Hepatocyte (in vitro differentiated cells): ENCODE measurements around the gene LRRC75B. TPM values are rescaled to one million over a fixed set of nuclear protein-coding genes. Genes with fewer than 3 reads are reported as not detected.
A peak's percentile ranks its signal among the peaks of the same experiment; 100 is the strongest.
"Not testable (repeated sequence)": the region's sequence is repeated elsewhere in the genome, so short reads cannot be mapped to it uniquely, and the experiment has no call there.

Experiments used
- DNase-seq: peaks from one replicate; pipeline ENCODE4 v3.0.0-alpha.2; 2016; ENCODE audit warnings: low spot score
- H2AFZ ChIP-seq: fragments of 200-600 bp; sonication (generic); 2 replicates; pipeline ENCODE4 v1.6.0; 2016; ENCODE audit warnings: antibody characterized with exemption, mild to moderate bottlenecking
- H3K27ac ChIP-seq: fragments of 200-600 bp; sonication (generic); 2 replicates; pipeline ENCODE4 v1.5.1; 2016; ENCODE audit warnings: mild to moderate bottlenecking
- H3K27me3 ChIP-seq: fragments of 200-600 bp; sonication (generic); 2 replicates; pipeline ENCODE4 v1.6.1; 2016
- H3K36me3 ChIP-seq: fragments of 200-600 bp; sonication (generic); replicated peaks from 2 replicates; pipeline ENCODE4 v1.5.1; 2016; ENCODE audit warnings: low read depth; ENCODE audit not compliant: insufficient read depth
- H3K4me1 ChIP-seq: fragments of 200-600 bp; sonication (generic); 2 replicates; pipeline ENCODE4 v1.5.1; 2016; ENCODE audit warnings: mild to moderate bottlenecking, moderate library complexity; ENCODE audit not compliant: insufficient read depth
- H3K4me2 ChIP-seq: fragments of 200-600 bp; sonication (generic); 2 replicates; pipeline ENCODE4 v1.6.0; 2016
- H3K4me3 ChIP-seq: fragments of 200-600 bp; sonication (generic); 2 replicates; pipeline ENCODE4 v1.5.1; 2016; ENCODE audit warnings: mild to moderate bottlenecking
- H3K79me2 ChIP-seq: fragments of 200-600 bp; sonication (generic); 2 replicates; pipeline ENCODE4 v1.6.0; 2017; ENCODE audit warnings: mild to moderate bottlenecking
- H3K9me2 ChIP-seq: fragments of 200-600 bp; sonication (generic); replicated peaks from 2 replicates; pipeline ENCODE4 v1.6.0; 2017; ENCODE audit warnings: mild to moderate bottlenecking; ENCODE audit not compliant: insufficient read depth
- H3K9me3 ChIP-seq: fragments of 200-600 bp; sonication (generic); 2 replicates; pipeline ENCODE4 v1.5.1; 2016; ENCODE audit warnings: low read depth, mild to moderate bottlenecking
- H4K20me1 ChIP-seq: fragments of 200-600 bp; sonication (generic); 2 replicates; pipeline ENCODE4 v1.6.0; 2016; ENCODE audit warnings: mild to moderate bottlenecking; ENCODE audit not compliant: insufficient read depth, poor library complexity, severe bottlenecking
- WGBS: methylation state at CpG from one replicate; pipeline ENCODE4 v1.1.6; 2016; ENCODE audit warnings: low lambda C conversion rate; ENCODE audit errors: missing lambda C conversion rate; 5-methylcytosine and 5-hydroxymethylcytosine counted together
- polyA plus RNA-seq: library from polyadenylated mRNA; unstranded; fragments of >200 nt; fragmentation: Nextera tagmentation; extraction: Ambion mirVana; gene quantifications from 2 replicates; pipeline ENCODE4 v1.2.1, GENCODE V29; 2016
- total RNA-seq: library from RNA; depleted of rRNA; stranded (reverse); fragments of >200 nt; gene quantifications from 2 replicates; pipeline ENCODE4 v1.2.3, GENCODE V29; 2014
- TF ChIP-seq, protein P1 (sequence below): fragments of 200-600 bp; sonication (generic); IDR thresholded peaks from 2 replicates; pipeline ENCODE4 v1.5.1; 2016; ENCODE audit warnings: antibody characterized with exemption, mild to moderate bottlenecking; ENCODE audit not compliant: poor library complexity

The LRRC75B gene
- total and polyA plus RNA-seq, 2 experiments from 2014 or later, result 19.5 to 34.5 TPM

DNA sequence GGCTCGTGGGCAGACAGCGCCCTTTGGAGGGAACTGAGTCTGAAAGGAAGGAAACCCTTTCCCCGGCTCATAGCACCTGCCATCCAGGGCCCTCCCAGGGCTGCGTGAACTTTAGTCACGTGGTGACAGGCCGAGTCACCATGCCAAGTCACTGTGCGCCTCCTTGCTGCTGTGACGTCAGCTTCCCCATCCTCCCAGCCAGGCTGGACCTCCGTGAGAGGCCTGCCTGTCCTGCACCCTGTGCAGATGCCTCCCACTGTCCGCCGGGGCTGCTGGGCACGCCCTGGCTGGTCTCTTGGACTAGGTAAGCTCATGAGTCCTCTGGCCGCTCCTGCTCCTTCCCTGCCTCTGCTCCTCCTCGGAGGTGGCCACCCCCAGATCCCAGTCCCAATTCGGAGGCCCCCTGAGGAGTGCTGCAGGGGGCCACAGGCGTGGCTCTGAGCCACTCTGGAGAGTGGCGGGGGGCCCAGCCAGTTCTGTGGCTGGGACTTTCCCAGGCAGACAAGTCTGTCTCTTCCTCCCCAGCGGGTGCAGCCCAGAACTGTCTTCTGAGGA lies 14.6 kb upstream of the LRRC75B start:
- not testable (repeated sequence) for H3K36me3 ChIP-seq, H3K9me2 ChIP-seq, H3K79me2 ChIP-seq, H4K20me1 ChIP-seq, H3K9me3 ChIP-seq, H2AFZ ChIP-seq, DNase-seq, H3K4me2 ChIP-seq, H3K27me3 ChIP-seq, H3K27ac ChIP-seq, H3K4me3 ChIP-seq
- whole genome bisulfite sequencing, result 88% methylated on average over 18 of the region's 18 CpGs
- H3K4me1 ChIP-seq, result peaks cover 20% of the 10 kb centered on the region

DNA sequence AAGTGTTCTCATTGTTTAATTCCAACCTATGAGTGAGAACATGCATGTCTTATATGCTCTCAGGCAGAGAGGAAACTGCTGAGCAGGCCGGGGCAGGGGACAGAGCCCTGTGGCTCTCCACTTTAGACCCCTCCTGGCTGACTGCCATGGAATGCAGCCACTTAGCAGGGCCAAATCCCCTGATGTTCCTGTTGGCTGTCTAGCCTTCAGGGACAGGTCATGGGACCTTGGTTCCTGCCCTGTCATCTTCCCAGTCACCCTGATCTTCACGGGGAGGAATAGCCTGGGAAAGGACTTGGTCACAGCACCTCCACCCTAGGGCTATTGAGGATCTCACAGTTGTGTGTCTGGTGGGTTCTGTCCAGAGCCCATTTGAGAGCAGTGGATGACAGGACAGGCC lies 13.5 kb upstream of the LRRC75B start:
- Histone ChIP-seq H3K4me1 (peaks cover 25% of the 10 kb centered on the region), H3K27ac (peak overlapping the region; percentile 31)
- H3K79me2 ChIP-seq, H3K27me3 ChIP-seq, H3K9me3 ChIP-seq, H3K36me3 ChIP-seq, H3K4me2 ChIP-seq, DNase-seq, H3K9me2 ChIP-seq, H4K20me1 ChIP-seq, H3K4me3 ChIP-seq, H2AFZ ChIP-seq: not testable (repeated sequence)
- 60% methylated on average over 2 of the region's 2 CpGs for WGBS

DNA sequence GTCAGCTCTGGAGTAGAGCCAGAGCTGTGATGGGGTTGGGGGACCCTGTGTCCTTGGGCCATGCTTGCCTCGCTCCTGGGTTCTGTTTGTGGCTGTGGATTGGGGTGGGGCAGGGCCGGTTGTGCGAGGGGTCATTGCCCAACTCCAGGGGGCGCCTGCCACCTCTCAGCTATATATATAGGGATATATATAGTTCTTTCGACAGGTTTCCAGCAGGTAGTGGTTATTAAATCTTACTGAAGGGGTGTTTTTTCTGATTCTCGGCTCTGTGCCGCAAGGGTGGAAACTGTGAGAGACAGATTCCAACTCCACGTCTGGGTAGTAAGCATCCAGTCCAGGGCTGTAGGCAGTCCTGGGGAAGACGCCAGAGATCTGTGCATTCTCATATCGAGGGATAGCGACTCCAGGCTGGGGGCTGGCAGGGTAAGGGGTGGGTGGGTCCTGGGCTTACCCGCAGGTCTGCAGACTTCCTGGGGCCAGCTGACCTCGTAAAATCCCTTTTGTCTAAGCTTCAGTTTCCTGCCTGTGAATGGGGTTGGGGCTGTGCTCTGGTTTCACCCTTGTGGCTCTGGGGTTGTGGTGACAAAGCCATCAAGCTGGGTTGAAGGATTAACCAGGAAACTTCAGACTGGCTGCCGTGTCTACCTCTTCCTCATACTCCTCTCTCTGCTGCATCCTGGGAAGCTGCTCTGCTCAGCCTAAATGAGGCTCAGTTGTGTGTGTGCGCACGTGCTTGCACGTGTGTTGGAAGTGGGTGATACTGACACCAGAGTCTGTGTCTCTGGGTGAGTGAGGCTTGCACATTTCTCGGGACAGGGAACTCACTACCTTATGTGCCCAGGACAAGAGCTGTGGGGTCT lies 11.1 kb upstream of the LRRC75B start:
- TF ChIP-seq, protein P1, sequence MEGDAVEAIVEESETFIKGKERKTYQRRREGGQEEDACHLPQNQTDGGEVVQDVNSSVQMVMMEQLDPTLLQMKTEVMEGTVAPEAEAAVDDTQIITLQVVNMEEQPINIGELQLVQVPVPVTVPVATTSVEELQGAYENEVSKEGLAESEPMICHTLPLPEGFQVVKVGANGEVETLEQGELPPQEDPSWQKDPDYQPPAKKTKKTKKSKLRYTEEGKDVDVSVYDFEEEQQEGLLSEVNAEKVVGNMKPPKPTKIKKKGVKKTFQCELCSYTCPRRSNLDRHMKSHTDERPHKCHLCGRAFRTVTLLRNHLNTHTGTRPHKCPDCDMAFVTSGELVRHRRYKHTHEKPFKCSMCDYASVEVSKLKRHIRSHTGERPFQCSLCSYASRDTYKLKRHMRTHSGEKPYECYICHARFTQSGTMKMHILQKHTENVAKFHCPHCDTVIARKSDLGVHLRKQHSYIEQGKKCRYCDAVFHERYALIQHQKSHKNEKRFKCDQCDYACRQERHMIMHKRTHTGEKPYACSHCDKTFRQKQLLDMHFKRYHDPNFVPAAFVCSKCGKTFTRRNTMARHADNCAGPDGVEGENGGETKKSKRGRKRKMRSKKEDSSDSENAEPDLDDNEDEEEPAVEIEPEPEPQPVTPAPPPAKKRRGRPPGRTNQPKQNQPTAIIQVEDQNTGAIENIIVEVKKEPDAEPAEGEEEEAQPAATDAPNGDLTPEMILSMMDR, result peak; percentile 42
- H3K36me3 ChIP-seq, DNase-seq, H3K9me3 ChIP-seq, H4K20me1 ChIP-seq, H3K79me2 ChIP-seq, H3K9me2 ChIP-seq, H3K4me3 ChIP-seq, H3K27me3 ChIP-seq: not testable (repeated sequence)
- Histone ChIP-seq H3K27ac (peak overlapping the region; percentile 71), H3K4me2 (peak overlapping the region; percentile 70), H3K4me1 (peaks cover 26% of the 10 kb centered on the region), H2AFZ (peak overlapping the region; percentile 32)
- WGBS, result 21% methylated on average over 16 of the region's 18 CpGs

DNA sequence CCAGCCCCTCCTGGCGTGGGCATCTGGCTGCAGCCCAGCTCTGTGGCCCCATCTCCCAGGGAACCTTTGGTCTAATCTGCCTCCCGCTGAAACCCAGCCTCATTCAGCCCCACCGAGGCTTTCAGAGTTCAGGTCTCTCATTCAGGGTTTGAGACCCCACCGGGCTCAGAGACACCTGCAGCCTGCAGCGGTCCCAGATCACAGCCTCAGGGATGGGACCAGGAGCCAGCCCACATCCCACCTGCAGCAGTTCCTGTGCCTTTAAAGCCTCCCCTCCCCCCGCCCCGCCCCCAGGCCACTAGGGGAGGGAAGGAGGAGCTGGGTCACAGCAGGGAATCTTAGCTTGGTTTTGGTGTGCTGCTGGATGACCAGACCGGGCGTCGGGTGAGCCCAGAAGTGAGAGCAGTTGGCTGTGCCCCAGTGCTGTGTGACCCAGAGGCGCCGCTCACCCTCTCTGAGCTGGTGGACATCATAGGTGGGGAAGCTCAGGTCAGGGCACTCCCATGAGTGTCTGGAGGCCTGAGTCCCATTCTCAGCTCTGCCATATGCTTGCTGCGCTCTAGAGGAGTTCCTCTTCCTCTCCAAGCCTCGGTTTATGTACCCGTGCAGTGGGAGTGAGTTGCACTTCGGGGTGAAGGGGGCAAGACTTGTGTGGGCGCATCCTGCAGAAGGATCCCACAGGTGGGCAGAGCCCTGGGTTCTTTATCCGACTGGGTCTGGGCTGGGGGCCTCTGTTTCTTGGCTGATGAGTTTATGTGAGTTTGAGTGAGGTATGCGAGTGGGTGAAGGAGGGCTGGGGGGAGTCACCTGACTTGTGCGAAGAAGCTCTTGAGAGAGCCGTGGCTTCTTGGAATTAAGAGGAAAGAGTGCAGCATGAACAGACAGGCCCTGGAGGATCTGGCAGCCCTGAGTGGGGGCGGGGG lies 10.2 kb upstream of the LRRC75B start, which contains the start of gene GGT1:
TSS of gene GGT1 (plus strand) at position 347 of the 923 bp plus-strand sequence. CDS start 7,889 bp downstream, outside the sequence.
- WGBS, result 40% methylated on average over 16 of the region's 22 CpGs
- not testable (repeated sequence) for H3K4me3 ChIP-seq, H3K9me2 ChIP-seq, H3K36me3 ChIP-seq, DNase-seq, H3K27me3 ChIP-seq, H3K79me2 ChIP-seq, H4K20me1 ChIP-seq, H3K9me3 ChIP-seq
- peak within 1 kb of the TSS; percentile 32 for H2AFZ ChIP-seq
- H3K27ac ChIP-seq, result peak within 1 kb of the TSS; percentile 71
- peak within 1 kb of the TSS; percentile 70 for H3K4me2 ChIP-seq
- H3K4me1 ChIP-seq, result peaks cover 26% of the 10 kb centered on the region

DNA sequence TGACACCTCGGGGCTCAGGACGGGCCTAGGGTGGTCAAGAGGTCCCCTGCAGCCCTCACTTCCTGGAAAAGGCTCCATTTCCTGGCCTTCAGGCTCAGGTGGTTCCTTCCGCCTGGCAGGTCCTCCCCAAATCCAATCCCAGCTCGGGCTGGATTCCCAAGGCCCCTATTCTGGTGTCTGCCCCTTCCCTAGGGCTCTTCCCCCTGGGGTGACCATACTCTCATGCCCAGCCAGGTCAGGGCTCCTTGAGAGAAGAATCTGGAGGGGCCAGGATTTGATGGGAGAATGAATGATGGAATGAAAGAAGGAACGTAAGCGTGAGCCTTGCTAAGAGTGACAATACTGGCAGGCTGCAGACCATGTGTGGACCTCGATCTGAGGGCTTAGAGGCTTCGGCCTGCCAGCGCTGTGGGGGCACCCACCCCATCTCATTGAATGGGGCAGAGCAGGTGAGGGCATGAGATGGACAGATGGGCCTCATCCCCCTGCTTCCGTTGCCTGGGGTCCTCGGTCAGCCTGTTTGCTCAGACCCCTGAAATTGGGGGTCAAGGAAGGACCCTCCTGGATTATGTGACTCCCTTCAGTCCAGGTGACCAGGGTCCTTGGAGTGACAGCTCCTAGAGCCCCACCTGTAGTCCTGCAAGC lies 9.4 kb upstream of the LRRC75B start:
- not testable (repeated sequence) for H4K20me1 ChIP-seq, H3K9me3 ChIP-seq, H2AFZ ChIP-seq, H3K4me2 ChIP-seq, DNase-seq, H3K9me2 ChIP-seq, H3K4me3 ChIP-seq, H3K79me2 ChIP-seq, H3K36me3 ChIP-seq, H3K27me3 ChIP-seq
- Histone ChIP-seq H3K4me1 (peaks cover 26% of the 10 kb centered on the region), H3K27ac (peak overlapping the region; percentile 62)
- WGBS, result 86% methylated on average over 11 of the region's 11 CpGs
